GM21515 (cell line): Measurements from ENCODE around the gene PRM3.
A peak's percentile ranks its signal among the peaks of the same experiment; 100 is the strongest.

Experiments
- ATAC-seq: cut with Tn5 transposase; IDR thresholded peaks from one replicate; pipeline ENCODE4 v1.9.1; 2021; ENCODE audit not compliant: unreplicated experiment

The PRM3 gene

DNA sequence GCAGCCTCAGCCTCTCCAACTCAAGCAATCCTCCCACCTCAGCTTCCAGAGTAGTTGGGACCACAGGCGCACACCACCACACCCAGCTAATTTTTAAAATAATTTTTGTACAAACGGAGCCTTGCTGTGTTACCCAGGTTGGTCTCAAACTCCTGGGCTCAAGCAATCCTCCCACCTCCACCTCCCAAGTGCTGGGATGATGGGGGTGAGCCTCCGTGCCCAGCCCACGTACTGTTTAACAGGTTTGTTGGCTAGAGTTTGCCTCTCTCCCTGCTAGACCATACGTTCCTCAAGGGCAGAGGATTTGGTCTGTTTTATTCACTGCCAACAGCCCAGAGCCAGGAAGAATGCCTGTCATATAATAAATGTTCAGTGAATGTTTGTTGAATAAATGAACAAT is 44.0 kb downstream of the PRM3 start:
- ATAC-seq: no peak

DNA sequence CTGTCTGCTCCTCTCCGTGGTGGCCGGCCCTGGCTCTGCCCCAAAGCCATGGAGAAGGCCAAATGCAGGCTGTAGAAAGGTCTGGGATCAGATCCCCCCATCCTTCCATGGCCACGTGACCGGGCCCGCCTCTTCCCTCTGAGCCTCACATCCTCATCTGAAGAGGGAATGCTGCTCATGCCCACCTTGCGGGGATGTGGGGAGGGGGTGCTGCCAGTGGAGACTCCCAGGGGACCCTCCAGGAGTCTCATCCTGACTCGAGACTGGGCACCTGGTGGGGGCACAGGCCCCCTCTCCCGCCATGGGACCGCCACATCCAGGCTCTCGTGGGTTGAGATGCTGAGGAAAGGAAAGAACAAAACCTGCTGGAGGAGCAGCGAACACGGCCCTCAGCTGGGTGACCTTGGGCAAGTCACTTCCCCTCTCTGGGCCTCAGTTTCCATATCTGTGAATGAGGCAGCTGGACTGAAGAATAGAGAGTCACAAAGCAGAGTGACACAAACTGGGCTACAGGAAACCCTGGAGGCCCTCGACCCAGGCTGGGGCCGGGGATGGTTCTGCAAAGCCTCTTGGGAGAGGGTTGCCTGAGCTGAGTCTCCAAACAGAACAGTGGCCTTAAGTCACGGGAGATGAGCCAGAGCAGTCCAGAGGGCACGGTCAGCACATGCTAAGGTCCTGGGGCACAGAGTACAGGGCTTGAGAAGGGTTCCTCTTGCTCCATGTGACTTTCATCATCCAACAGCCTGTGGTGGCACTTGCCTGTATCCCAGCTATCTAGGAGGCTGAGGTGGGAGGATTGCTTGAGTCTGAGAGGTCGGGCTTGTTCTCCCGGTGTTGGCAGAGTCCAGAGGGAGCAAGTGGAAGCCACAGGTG is 47.5 kb downstream of the PRM3 start:
- no peak for ATAC-seq

DNA sequence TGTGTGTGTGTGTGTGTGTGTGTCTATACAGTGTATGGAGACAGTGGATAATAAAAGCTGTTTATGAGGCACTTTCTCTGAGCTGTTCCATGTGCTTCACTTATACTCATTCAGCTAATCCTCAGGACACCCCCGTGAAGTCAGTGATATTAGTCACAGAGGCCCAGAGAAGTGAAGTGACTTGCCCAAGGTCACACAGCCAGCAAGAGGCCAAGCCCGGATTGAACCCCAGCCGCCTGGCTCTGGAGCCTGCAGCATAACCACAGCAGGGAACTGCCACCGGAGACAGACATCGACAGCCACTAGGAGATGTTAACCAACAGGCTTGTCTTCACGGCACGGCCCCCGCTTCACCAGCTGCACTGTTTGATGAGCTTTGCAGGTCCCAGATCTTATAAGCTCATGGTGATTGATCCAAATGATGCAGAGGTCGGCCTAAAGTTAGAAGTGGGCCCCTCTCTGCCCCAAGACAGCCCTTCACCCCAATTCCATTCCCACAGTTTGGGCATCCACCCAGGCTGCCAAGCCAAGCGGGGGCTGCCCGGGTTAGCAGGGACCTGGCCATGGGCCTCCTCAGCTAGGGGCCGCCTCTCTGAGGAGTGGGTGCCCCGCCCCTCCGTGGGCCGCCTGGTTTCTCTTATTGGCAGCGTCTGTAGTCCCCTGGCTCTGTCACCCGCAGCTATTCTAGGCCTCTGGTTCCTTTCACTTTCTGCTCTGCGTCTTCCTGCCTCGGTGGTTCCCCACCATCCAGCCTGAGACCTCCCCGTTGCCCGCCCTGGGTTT is 48.3 kb downstream of the PRM3 start:
- peak; percentile 78 for ATAC-seq

DNA sequence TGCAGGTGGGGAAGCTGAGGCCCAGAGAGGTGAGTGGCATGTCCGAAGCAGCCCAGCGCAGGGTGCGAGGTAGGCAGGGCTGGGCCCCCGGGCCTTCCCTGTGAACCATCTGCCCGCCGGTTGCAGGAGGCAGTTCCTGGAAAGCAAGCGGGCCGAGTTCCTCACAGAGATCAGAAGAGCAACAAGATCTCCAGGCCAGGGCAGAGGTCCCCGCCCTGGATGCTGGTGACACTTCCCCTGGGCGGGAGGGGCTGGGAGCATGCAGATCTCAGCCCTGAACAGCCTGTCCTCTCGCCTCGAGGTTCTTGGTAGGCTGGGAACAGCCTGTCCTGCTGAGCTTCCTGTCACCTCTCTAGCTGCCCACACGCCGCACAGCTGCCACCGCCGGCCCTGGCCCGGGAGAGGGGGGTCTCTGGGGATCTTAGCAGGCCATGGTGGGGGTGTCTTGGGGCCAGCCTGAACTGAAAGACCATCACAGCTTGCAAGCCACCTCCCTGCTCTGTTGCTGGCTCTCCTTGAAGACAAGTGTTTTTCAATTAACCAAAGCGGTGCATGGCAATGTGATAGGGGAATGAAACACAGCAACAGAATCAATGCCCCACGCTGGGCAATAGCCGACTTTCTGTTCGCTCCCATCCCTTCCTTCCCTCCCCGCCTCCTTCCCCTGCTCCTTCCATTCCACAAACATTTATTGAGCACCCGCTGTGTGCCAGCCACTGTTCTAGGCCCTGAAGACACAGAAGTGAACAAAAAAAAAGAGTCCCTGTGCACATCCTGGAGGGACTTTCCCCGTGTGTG is 49.1 kb downstream of the PRM3 start:
- ATAC-seq: peak; percentile 53
